GM18951 (cell line): Measurements from ENCODE around the gene KAT7.

Source experiments
- POLR2A ChIP-seq: IDR thresholded peaks from 4 replicates; pipeline ENCODE4 v1.6.1; 2011; ENCODE audit warnings: mild to moderate bottlenecking; ENCODE audit not compliant: insufficient read length, insufficient read depth; ENCODE audit errors: extremely low read depth
- in situ Hi-C: fragments of 300-500 bp; cut with MboI; formaldehyde crosslinking; loops from one replicate; pipeline ENCODE4 v1.12.0; 2022; ENCODE audit warnings: low sequenced_read_pairs, mixed read lengths, inconsistent platforms; ENCODE audit not compliant: unreplicated experiment

Gene KAT7

GRCh38 chr17:49832840-49833599 lies 44.5 kb downstream of the KAT7 start:
- in situ Hi-C loops, result loop anchor here (25.0 kb wide), 1 partner anchor 271 kb away; no protein-coding TSS in a partner anchor
- no peak for TF ChIP-seq POLR2A

DNA sequence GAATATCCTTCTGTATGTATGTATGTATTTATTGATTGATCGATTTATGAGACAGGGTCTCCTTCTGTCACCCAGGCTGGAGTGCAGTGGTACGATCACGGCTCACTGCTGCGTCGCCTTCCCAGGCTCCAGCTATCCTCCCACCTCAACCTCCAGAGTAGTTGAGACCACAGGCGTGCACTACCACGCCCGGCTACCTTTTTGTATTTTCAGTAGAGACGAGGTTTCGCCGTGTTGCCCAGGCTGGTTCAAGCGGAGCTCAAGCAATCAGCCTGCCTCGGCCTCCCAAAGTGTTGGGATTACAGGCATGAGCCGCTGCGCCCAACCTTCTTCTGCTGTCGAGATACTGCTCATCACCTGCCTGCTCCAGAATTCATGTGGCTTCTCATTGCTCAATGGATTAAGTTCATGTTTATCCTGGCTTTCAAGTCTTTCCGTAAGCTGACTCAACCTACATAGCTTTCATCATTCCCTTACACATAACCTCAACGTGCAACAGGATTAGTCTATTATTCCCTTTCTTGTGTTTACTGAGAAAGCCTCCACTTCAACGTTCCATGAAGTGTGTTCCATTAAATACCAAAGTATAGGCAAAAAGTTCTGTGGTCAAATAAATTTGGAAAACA lies 45.8 kb downstream of the KAT7 start:
- in situ Hi-C loops, result loop anchor here (25.0 kb wide), 1 partner anchor 272 kb away; no protein-coding TSS in a partner anchor
- TF ChIP-seq POLR2A, result no peak

DNA sequence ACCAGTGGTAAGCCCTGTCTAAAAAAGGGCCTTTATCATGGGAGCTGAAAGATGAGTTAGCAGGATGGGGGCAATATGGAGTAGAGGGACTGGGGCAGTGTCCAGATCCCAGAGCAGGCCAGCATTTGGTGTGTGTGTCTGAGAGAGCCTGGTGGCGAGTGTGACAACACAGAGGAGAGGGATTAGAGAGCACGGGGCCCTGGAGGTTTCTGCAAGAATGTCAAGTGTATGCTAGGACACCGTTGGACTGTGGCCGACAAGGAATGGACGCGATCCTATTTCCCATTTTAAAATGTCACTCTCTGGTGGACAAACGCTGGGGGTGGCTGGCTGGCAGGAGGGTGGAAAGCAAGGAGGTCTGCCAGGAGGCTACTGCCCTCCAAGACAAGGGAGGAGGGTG lies 47.0 kb downstream of the KAT7 start:
- no peak for TF ChIP-seq POLR2A
- in situ Hi-C loops, result loop anchor here (25.0 kb wide), 1 partner anchor 273 kb away; no protein-coding TSS in a partner anchor

- no peak for TF ChIP-seq POLR2A
- in situ Hi-C loops, result loop anchor here (25.0 kb wide), 1 partner anchor 274 kb away; no protein-coding TSS in a partner anchor
These were observed 47.9 kb downstream of the KAT7 start for GRCh38 chr17:49836111-49837030.

DNA sequence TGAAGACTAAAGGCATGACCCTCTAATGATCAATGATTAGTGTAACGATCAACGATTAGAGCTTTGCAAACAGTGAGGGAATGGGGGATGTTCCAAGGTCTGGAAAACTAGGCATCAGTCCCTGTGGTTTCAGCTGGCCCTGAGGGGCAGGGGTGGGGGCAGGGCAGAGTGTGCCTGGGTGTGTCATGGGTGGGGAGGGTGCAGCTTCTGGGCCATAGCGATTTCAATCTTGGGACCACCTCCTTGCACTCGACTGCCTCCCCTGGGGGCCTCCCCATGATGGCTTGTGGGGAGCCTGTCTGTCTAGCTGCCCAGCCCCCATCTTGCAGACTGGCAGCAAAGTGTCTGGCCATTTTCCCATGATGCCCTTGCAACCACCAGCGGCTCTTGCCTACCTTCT lies 51.0 kb downstream of the KAT7 start:
- in situ Hi-C loops, result loop anchor here (25.0 kb wide), 1 partner anchor 277 kb away; no protein-coding TSS in a partner anchor
- TF ChIP-seq POLR2A, result no peak

- in situ Hi-C loops, result loop anchor here (10.0 to 25.0 kb wide), 2 partner anchors 147 to 279 kb away; no protein-coding TSS in a partner anchor
- no peak for TF ChIP-seq POLR2A
These were observed 53.1 kb downstream of the KAT7 start for GRCh38 chr17:49841548-49841947.

DNA sequence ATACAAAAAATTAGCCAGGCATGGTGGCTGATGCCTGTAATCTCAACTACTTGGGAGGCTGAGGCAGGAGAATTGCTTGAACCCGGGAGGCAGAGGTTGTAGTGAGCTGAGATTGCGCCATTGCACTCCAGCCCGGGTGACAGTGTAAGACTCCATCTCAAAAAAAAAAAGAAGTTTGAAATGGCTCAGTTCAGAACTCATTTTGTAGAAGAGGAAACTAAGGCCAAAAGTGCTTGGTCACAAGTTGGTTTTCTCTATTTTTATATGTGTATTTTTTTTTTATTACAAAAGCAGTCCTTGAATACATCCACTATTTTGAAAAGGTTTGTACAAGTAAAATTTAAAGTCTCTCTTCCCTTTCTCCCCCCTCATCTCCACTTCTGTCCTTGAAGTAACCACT lies 53.9 kb downstream of the KAT7 start:
- TF ChIP-seq POLR2A, result no peak
- in situ Hi-C loops, result loop anchor here (10.0 to 25.0 kb wide), 2 partner anchors 148 to 280 kb away; no protein-coding TSS in a partner anchor

GRCh38 chr17:49842846-49843245 lies 54.4 kb downstream of the KAT7 start:
- in situ Hi-C loops, result loop anchor here (10.0 to 25.0 kb wide), 2 partner anchors 148 to 281 kb away; no protein-coding TSS in a partner anchor
- no peak for TF ChIP-seq POLR2A

- in situ Hi-C loops, result loop anchor here (10.0 to 25.0 kb wide), 2 partner anchors 149 to 282 kb away; no protein-coding TSS in a partner anchor
- no peak for TF ChIP-seq POLR2A
These were observed 55.4 kb downstream of the KAT7 start for GRCh38 chr17:49843774-49844350.

DNA sequence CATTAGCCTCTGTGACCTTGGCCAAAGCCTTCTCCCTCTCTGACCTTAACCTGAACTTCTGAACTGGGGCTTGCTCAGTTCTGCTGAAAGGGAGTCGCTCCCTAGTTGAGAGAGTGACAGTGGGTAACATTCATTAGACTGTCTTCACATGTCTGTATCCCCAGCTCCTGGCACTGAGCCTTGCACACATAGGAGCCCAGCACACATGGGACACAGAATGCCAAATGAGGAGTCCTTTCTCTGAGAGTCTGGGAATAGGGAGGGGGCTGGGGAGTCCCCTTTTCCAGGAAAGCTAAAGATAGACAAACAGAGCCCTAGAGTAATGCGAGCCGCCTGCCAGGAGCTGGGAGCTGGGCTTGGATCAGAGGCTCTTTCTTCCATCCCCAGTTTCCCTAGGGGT lies 56.8 kb downstream of the KAT7 start:
- in situ Hi-C loops, result loop anchor here (10.0 to 25.0 kb wide), 2 partner anchors 151 to 283 kb away; no protein-coding TSS in a partner anchor
- no peak for TF ChIP-seq POLR2A

- no peak for TF ChIP-seq POLR2A
- in situ Hi-C loops, result loop anchor here (10.0 to 25.0 kb wide), 2 partner anchors 152 to 285 kb away; no protein-coding TSS in a partner anchor
These were observed 58.6 kb downstream of the KAT7 start for GRCh38 chr17:49846938-49847712.
